A673 (cell line): ENCODE data around the gene PPP2R5E. TPM values are rescaled to one million over a fixed set of nuclear protein-coding genes. Genes with fewer than 3 reads are reported as not detected.

Experiments used
- BruUV-seq: library from RNA; stranded (reverse); fragments of 400-500 nt; replicated peaks from 2 replicates; lab custom pipeline; 2021; lab: Mats Ljungman, UMichigan
- CTCF ChIA-PET: fragments of 300-600 bp; sonication (Branson Sonifier 250); formaldehyde crosslinking; loops from one replicate; lab custom pipeline; 2022; ENCODE audit warnings: antibody characterized with exemption; lab: Charles Lee
- POLR2A ChIA-PET: fragments of 300-600 bp; sonication (Branson Sonifier 250); formaldehyde crosslinking; loops from one replicate; lab custom pipeline; 2022; ENCODE audit warnings: antibody characterized with exemption; ENCODE audit not compliant: low non-redundant PET; lab: Charles Lee
- DNase-seq: peaks from one replicate; pipeline ENCODE4 v3.0.0-alpha.2; 2015; ENCODE audit warnings: low spot score
- H3K27ac ChIP-seq: fragments of 200-600 bp; sonication (generic); 2 replicates; pipeline ENCODE4 v1.5.1; 2016; ENCODE audit warnings: mixed run types, low read depth, mild to moderate bottlenecking, mixed read lengths, antibody characterized with exemption, low read length; ENCODE audit not compliant: poor library complexity, severe bottlenecking
- H3K27me3 ChIP-seq: fragments of 200-600 bp; sonication (generic); replicated peaks from 2 replicates; pipeline ENCODE4 v1.6.1; 2017; ENCODE audit warnings: mixed run types, low read depth, mild to moderate bottlenecking, mixed read lengths, antibody characterized with exemption, low read length; ENCODE audit not compliant: insufficient read depth, poor library complexity
- H3K36me3 ChIP-seq: fragments of 200-600 bp; sonication (generic); 2 replicates; pipeline ENCODE4 v1.6.1; 2016; ENCODE audit warnings: mixed run types, mild to moderate bottlenecking, mixed read lengths, antibody characterized with exemption, low read length; ENCODE audit not compliant: insufficient read depth, poor library complexity, severe bottlenecking
- H3K4me1 ChIP-seq: fragments of 200-600 bp; sonication (generic); 2 replicates; pipeline ENCODE4 v1.6.1; 2017; ENCODE audit warnings: mixed run types, mild to moderate bottlenecking, mixed read lengths, antibody characterized with exemption, low read length; ENCODE audit not compliant: insufficient read depth, poor library complexity, severe bottlenecking
- H3K4me3 ChIP-seq: fragments of 200-600 bp; sonication (generic); 2 replicates; pipeline ENCODE4 v1.5.1; 2016; ENCODE audit warnings: low read depth, mixed run types, mild to moderate bottlenecking, mixed read lengths, low read length; ENCODE audit not compliant: poor library complexity, severe bottlenecking
- H3K9me3 ChIP-seq: fragments of 200-600 bp; sonication (generic); 2 replicates; pipeline ENCODE4 v1.6.1; 2016; ENCODE audit warnings: mixed run types, low read depth, mild to moderate bottlenecking, mixed read lengths, antibody characterized with exemption, low read length; ENCODE audit not compliant: poor library complexity, severe bottlenecking
- CTCF ChIP-seq: fragments of 300-800, 200-600 bp; sonication (generic); conservative IDR thresholded peaks from 2 replicates; pipeline ENCODE4 v1.5.1; 2017; ENCODE audit warnings: low read depth, mild to moderate bottlenecking, antibody characterized with exemption, low read length, moderate library complexity, mixed read lengths
- EZH2 ChIP-seq: fragments of 200-600 bp; sonication (generic); IDR thresholded peaks from 2 replicates; pipeline ENCODE4 v1.6.1; 2017; ENCODE audit warnings: borderline replicate concordance, low read depth, mild to moderate bottlenecking, mixed read lengths, antibody characterized with exemption, low read length; ENCODE audit not compliant: poor library complexity, severe bottlenecking
- intact Hi-C: fragments of 100-400 bp; cut with micrococcal nuclease; formaldehyde crosslinking; loops from one replicate; pipeline ENCODE4 v1.10.0; 2022; ENCODE audit not compliant: unreplicated experiment
- total RNA-seq: library from RNA; stranded (reverse); gene quantifications from 2 replicates; pipeline ENCODE4 v1.2.3, GENCODE V29; 2021

PPP2R5E gene
- total RNA-seq, 1 experiment from 2014 or later, result 66.0 TPM

DNA sequence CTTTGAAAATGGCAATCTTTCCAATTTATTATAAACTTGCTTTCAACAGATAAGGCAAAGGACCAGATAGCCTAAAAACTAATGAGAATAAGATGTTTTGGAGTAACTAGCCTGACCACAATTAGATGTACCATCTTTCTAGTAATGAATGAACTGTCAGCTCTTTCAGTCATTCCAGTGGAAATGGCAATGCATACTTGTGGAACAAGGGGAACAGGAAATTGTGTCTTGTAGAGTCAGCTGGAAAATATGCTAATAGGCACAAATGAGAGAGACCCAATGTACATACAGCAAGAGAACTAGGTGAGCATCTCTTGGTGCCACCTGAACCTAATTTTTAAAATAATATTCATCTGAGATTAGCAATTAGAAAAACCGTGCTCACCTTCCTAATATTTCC, 148.3 kb downstream of the PPP2R5E start:
- BruUV-seq, result no TSS peak
- intact Hi-C loops, result no loop called here
- POLR2A ChIA-PET, result no interaction called here

GRCh38 chr14:63394432-63394831, 148.7 kb downstream of the PPP2R5E start:
- no TSS peak for BruUV-seq
- H3K9me3 ChIP-seq, result no peaks in the 10 kb centered on the region
- no peak overlapping the region for H3K27ac ChIP-seq
- TF ChIP-seq CTCF (no peak), EZH2 (no peak)
- peaks cover 8% of the 10 kb centered on the region for H3K4me1 ChIP-seq
- no peaks in the 10 kb centered on the region for H3K27me3 ChIP-seq
- intact Hi-C loops, result no loop called here
- no peak overlapping the region for H3K4me3 ChIP-seq
- ChIA-PET CTCF (no interaction called here), POLR2A (no interaction called here)
- H3K36me3 ChIP-seq, result peaks cover 5% of the 10 kb centered on the region
- no peak for DNase-seq

More for the DNA sequence above, 148.3 kb downstream of the PPP2R5E start:
- DNase-seq, result no peak
- no peaks in the 10 kb centered on the region for H3K27me3 ChIP-seq
- H3K27ac ChIP-seq, result no peak overlapping the region
- TF ChIP-seq CTCF (no peak), EZH2 (no peak)
- H3K36me3 ChIP-seq, result peaks cover 6% of the 10 kb centered on the region
- H3K4me1 ChIP-seq, result peaks cover 8% of the 10 kb centered on the region
- H3K4me3 ChIP-seq, result no peak overlapping the region
- CTCF ChIA-PET, result no interaction called here
- H3K9me3 ChIP-seq, result no peaks in the 10 kb centered on the region

DNA sequence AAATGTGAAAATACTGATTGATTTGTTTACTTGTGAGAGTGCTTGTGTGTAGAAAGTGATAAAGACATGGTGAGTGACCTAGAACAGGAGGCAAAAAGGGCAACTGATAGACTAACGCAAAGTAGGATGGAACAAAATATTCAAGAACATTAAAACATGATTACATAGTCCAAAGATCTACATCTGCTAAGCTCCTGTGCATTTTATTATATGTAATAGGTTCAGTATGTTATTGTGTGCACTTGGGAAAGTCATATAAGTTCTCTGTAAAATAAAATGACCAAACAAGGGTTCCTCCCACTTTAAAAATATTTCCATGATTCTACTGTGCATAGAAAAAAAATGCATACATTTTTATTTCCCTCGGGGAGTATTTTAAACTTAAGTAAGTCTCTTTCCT, 150.2 kb downstream of the PPP2R5E start:
- no peak for TF ChIP-seq CTCF
- TF ChIP-seq EZH2, result no peak
- ChIA-PET POLR2A (no interaction called here), CTCF (no interaction called here)
- no peak overlapping the region for H3K27ac ChIP-seq
- DNase-seq, result no peak
- H3K4me3 ChIP-seq, result no peak overlapping the region
- H3K36me3 ChIP-seq, result peaks cover 13% of the 10 kb centered on the region
- no peaks in the 10 kb centered on the region for H3K27me3 ChIP-seq
- H3K9me3 ChIP-seq, result no peaks in the 10 kb centered on the region
- intact Hi-C loops, result no loop called here
- peaks cover 8% of the 10 kb centered on the region for H3K4me1 ChIP-seq
- no TSS peak for BruUV-seq
